K562 (cell line): Measurements from ENCODE around the gene ACBD4. TPM values are rescaled to one million over a fixed set of nuclear protein-coding genes. Genes with fewer than 3 reads are reported as not detected.

ENCODE experiments used
- CBFA2T3 ChIP-seq: fragments of 450-650 bp; IDR thresholded peaks from 2 replicates; pipeline ENCODE4 v1.6.1; 2017
- ELK1 ChIP-seq: sonication (generic); formaldehyde crosslinking; IDR thresholded peaks from 2 replicates; pipeline ENCODE4 v1.8.1; 2022; ENCODE audit warnings: missing genetic modification reagents
- ELK3 ChIP-seq: fragments of 450-650 bp; formaldehyde crosslinking; IDR thresholded peaks from 2 replicates; pipeline ENCODE4 v1.4.0; 2020; ENCODE audit warnings: mild to moderate bottlenecking
- ETV5 ChIP-seq: sonication (generic); formaldehyde crosslinking; IDR thresholded peaks from 2 replicates; pipeline ENCODE4 v1.4.0; 2020; ENCODE audit warnings: low read depth, mild to moderate bottlenecking, missing genetic modification reagents
- FOXP4 ChIP-seq: sonication (generic); formaldehyde crosslinking; IDR thresholded peaks from 2 replicates; pipeline ENCODE4 v1.8.0; 2022; ENCODE audit warnings: mild to moderate bottlenecking, missing genetic modification reagents, borderline replicate concordance
- IRF9 ChIP-seq: fragments of 450-650 bp; IDR thresholded peaks from 2 replicates; pipeline ENCODE4 v1.6.1; 2016; ENCODE audit warnings: missing biosample characterization, missing genetic modification characterization
- MCM7 ChIP-seq, 2 experiments: fragments of 450-650 bp; IDR thresholded peaks; 2 replicates each; pipeline ENCODE4 v1.6.1; 2016 to 2018
- MTF1 ChIP-seq: fragments of 250-450 bp; sonication (Bioruptor Pico); IDR thresholded peaks from 2 replicates; pipeline ENCODE4 v1.9.0; 2021; ENCODE audit warnings: moderate library complexity, mild to moderate bottlenecking, inconsistent platforms, borderline replicate concordance
- PCBP2 ChIP-seq: fragments of 200-400 bp; formaldehyde crosslinking; IDR thresholded peaks from 2 replicates; pipeline ENCODE4 v1.6.1; 2018; ENCODE audit warnings: low read length, low read depth, mild to moderate bottlenecking, moderate library complexity; ENCODE audit not compliant: poor library complexity, severe bottlenecking
- TAF9B ChIP-seq: fragments of 450-650 bp; IDR thresholded peaks from 2 replicates; pipeline ENCODE4 v1.6.1; 2018; ENCODE audit warnings: mild to moderate bottlenecking; ENCODE audit not compliant: partially characterized antibody
- THAP12 ChIP-seq: fragments of 250-450 bp; sonication (Bioruptor Pico); IDR thresholded peaks from 2 replicates; pipeline ENCODE4 v1.9.0; 2021; ENCODE audit warnings: mild to moderate bottlenecking, inconsistent platforms
- ZNF133 ChIP-seq: fragments of 250-450 bp; sonication (Bioruptor Pico); IDR thresholded peaks from 2 replicates; pipeline ENCODE4 v1.4.0; 2020; ENCODE audit warnings: mild to moderate bottlenecking
- ZNF224 ChIP-seq: sonication (generic); formaldehyde crosslinking; IDR thresholded peaks from 2 replicates; pipeline ENCODE4 v1.8.0; 2022; ENCODE audit warnings: mild to moderate bottlenecking, missing genetic modification reagents
- ZNF274 ChIP-seq: IDR thresholded peaks from 2 replicates; pipeline ENCODE4 v1.6.1; 2011; ENCODE audit warnings: low read depth, mild to moderate bottlenecking, low read length, moderate library complexity, borderline replicate concordance
- ZNF512 ChIP-seq: IDR thresholded peaks from 2 replicates; pipeline ENCODE4 v1.6.1; 2016; ENCODE audit warnings: missing genetic modification characterization, missing compliant biosample characterization
- ZNF696 ChIP-seq: fragments of 250-450 bp; sonication (Bioruptor Pico); conservative IDR thresholded peaks from 2 replicates; pipeline ENCODE4 v1.4.0; 2020; ENCODE audit warnings: mild to moderate bottlenecking, moderate library complexity
- polyA plus RNA-seq, 8 experiments: library from polyadenylated mRNA; depleted of rRNA in 4 of 8; stranded (reverse) in 5 of 8; unstranded in 3 of 8; fragments of >200 nt; fragmentation: Nextera tagmentation in 2 of 8; fragmentation: Illumina TruSeq in 1 of 8; extraction: Ambion mirVana in 2 of 8; extraction: Trizol in 1 of 8; gene quantifications; 2 replicates each; pipeline versions ENCODE4 v1.2.1 to v1.2.3, GENCODE V29; 2011 to 2014; ENCODE audit warnings: inconsistent platforms in 1 of 8, missing spikeins in 1 of 8
- total RNA-seq, 7 experiments: library from RNA; depleted of rRNA in 6 of 7; stranded (reverse); fragments of >200 nt in 6 of 7; fragmentation: Illumina TruSeq in 2 of 7; extraction: Trizol in 2 of 7; gene quantifications; 2 replicates each; pipeline versions ENCODE4 v1.2.1 to v1.2.3, GENCODE V29; 2011 to 2021; ENCODE audit warnings: low replicate concordance in 1 of 7

Gene ACBD4
- total and polyA plus RNA-seq, 9 of the 15 experiments (the other 6 are each of a cell fraction or from before 2014, with no cell fraction given), result 0.14 to 6.9 (median 4.6) TPM

- no peak for TF ChIP-seq FOXP4 (CRISPR knock-in tag)
- no peak for TF ChIP-seq ZNF512
- no peak for TF ChIP-seq ZNF696 (CRISPR knock-in tag)
- no peak for TF ChIP-seq IRF9
- 0 out of 2 replicates have a peak, but pooled peaks have one; percentile 57 for TF ChIP-seq MTF1
- no peak for TF ChIP-seq PCBP2
- TF ChIP-seq THAP12 (CRISPR knock-in tag), result peak; percentile 66
- no peak for TF ChIP-seq ZNF133
- no peak for TF ChIP-seq ZNF274
- TF ChIP-seq ELK3 (CRISPR knock-in tag), result no peak
- TF ChIP-seq CBFA2T3, result 0 out of 2 replicates have a peak, but pooled peaks have one; percentile 26
- no peak for TF ChIP-seq ELK1
- peak; percentile 31 for TF ChIP-seq TAF9B
- TF ChIP-seq ETV5 (CRISPR knock-in tag), result no peak
- TF ChIP-seq MCM7 (IDR thresholded peaks at IDR 0.05), result no peak
- no peak for TF ChIP-seq ZNF224 (CRISPR knock-in tag)
These were observed 12.2 kb downstream of the ACBD4 start (continued) for GRCh38 chr17:45147581-45148182.
